GM23338 (cell line): ENCODE data around the gene WDR62.

ENCODE experiments used
- CREB1 ChIP-seq: fragments of 250-450 bp; sonication (Bioruptor Pico); IDR thresholded peaks from 2 replicates; pipeline ENCODE4 v1.5.0; 2020; ENCODE audit warnings: low read depth, mild to moderate bottlenecking, moderate library complexity
- EZH2 ChIP-seq: fragments of 200-600 bp; sonication (generic); IDR thresholded peaks from one replicate; pipeline ENCODE4 v1.8.0; 2017; ENCODE audit warnings: antibody characterized with exemption, mild to moderate bottlenecking, low read depth; ENCODE audit not compliant: unreplicated experiment
- EZH2phosphoT487 ChIP-seq: fragments of 200-600 bp; sonication (generic); IDR thresholded peaks from one replicate; pipeline ENCODE4 v1.8.1; 2018; ENCODE audit warnings: antibody characterized with exemption; ENCODE audit not compliant: unreplicated experiment
- POLR2AphosphoS5 ChIP-seq: IDR thresholded peaks from 2 replicates; pipeline ENCODE4 v1.6.1; 2016; ENCODE audit warnings: antibody characterized with exemption, low read depth
- STAT1 ChIP-seq: IDR thresholded peaks from one replicate; pipeline ENCODE4 v1.6.1; 2016; ENCODE audit warnings: antibody characterized with exemption; ENCODE audit not compliant: unreplicated experiment
- TF ChIP-seq, protein P1 (sequence below), 2 experiments: fragments of 200-600 bp in 1 of 2; sonication (generic) in 1 of 2; conservative IDR thresholded peaks; 2 replicates each; pipeline versions ENCODE4 v1.5.1 to v1.6.1; 2016 to 2017; ENCODE audit warnings: antibody characterized with exemption in 2 of 2, low read depth in 2 of 2, mild to moderate bottlenecking in 2 of 2, moderate library complexity in 1 of 2
- TF ChIP-seq, protein P2 (sequence below): fragments of 250-450 bp; sonication (Bioruptor Pico); IDR thresholded peaks from 2 replicates; pipeline ENCODE4 v1.5.0; 2020; ENCODE audit warnings: mild to moderate bottlenecking, moderate library complexity

DNA sequence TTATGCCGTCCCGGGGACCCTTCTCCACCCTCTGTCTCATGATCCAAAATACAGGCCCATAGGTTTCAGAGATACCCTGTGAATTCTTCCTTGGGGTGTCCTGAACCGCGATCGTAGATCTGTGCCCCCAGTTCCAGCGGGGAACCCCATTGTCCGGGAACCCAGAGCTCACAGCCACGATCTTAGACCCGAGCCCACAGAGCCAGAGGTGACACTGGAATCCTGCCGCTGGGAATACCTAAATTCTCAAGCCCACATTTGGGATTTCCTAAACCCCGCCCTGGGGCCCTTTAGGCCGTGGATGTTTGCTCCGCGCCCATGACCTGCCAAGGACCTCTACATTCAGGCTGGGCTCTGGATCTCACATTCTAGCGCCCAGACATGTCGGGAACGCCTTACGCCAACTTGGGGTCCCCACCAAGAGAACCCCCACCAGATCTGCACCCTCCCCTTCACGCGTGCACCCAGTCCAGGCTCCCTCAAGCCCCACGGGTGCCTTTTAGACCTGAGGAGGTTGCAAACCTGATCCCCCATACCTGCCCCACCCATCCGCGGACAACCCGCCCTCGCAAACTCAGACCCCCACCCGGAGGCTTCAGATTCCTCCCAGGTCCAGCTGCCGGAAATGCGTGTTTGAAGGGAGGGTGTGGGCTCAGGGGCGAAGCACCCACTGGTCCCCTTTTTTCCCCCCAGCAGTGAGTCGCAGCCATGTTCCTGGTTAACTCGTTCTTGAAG is 85.8 kb downstream of the WDR62 start:
- TF ChIP-seq, protein P1, sequence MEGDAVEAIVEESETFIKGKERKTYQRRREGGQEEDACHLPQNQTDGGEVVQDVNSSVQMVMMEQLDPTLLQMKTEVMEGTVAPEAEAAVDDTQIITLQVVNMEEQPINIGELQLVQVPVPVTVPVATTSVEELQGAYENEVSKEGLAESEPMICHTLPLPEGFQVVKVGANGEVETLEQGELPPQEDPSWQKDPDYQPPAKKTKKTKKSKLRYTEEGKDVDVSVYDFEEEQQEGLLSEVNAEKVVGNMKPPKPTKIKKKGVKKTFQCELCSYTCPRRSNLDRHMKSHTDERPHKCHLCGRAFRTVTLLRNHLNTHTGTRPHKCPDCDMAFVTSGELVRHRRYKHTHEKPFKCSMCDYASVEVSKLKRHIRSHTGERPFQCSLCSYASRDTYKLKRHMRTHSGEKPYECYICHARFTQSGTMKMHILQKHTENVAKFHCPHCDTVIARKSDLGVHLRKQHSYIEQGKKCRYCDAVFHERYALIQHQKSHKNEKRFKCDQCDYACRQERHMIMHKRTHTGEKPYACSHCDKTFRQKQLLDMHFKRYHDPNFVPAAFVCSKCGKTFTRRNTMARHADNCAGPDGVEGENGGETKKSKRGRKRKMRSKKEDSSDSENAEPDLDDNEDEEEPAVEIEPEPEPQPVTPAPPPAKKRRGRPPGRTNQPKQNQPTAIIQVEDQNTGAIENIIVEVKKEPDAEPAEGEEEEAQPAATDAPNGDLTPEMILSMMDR (conservative IDR thresholded peaks at IDR 0.05; ENCODE audit: low read depth in 2 of 2) = no peak
- TF ChIP-seq EZH2phosphoT487 (no peak), CREB1 (CRISPR knock-in tag) (peak; percentile 60; the same call in 1 of the 2 replicates), EZH2 (no peak), POLR2AphosphoS5 (no peak; the same call in 1 of the 2 replicates), STAT1 (no peak)
- TF ChIP-seq, protein P2, sequence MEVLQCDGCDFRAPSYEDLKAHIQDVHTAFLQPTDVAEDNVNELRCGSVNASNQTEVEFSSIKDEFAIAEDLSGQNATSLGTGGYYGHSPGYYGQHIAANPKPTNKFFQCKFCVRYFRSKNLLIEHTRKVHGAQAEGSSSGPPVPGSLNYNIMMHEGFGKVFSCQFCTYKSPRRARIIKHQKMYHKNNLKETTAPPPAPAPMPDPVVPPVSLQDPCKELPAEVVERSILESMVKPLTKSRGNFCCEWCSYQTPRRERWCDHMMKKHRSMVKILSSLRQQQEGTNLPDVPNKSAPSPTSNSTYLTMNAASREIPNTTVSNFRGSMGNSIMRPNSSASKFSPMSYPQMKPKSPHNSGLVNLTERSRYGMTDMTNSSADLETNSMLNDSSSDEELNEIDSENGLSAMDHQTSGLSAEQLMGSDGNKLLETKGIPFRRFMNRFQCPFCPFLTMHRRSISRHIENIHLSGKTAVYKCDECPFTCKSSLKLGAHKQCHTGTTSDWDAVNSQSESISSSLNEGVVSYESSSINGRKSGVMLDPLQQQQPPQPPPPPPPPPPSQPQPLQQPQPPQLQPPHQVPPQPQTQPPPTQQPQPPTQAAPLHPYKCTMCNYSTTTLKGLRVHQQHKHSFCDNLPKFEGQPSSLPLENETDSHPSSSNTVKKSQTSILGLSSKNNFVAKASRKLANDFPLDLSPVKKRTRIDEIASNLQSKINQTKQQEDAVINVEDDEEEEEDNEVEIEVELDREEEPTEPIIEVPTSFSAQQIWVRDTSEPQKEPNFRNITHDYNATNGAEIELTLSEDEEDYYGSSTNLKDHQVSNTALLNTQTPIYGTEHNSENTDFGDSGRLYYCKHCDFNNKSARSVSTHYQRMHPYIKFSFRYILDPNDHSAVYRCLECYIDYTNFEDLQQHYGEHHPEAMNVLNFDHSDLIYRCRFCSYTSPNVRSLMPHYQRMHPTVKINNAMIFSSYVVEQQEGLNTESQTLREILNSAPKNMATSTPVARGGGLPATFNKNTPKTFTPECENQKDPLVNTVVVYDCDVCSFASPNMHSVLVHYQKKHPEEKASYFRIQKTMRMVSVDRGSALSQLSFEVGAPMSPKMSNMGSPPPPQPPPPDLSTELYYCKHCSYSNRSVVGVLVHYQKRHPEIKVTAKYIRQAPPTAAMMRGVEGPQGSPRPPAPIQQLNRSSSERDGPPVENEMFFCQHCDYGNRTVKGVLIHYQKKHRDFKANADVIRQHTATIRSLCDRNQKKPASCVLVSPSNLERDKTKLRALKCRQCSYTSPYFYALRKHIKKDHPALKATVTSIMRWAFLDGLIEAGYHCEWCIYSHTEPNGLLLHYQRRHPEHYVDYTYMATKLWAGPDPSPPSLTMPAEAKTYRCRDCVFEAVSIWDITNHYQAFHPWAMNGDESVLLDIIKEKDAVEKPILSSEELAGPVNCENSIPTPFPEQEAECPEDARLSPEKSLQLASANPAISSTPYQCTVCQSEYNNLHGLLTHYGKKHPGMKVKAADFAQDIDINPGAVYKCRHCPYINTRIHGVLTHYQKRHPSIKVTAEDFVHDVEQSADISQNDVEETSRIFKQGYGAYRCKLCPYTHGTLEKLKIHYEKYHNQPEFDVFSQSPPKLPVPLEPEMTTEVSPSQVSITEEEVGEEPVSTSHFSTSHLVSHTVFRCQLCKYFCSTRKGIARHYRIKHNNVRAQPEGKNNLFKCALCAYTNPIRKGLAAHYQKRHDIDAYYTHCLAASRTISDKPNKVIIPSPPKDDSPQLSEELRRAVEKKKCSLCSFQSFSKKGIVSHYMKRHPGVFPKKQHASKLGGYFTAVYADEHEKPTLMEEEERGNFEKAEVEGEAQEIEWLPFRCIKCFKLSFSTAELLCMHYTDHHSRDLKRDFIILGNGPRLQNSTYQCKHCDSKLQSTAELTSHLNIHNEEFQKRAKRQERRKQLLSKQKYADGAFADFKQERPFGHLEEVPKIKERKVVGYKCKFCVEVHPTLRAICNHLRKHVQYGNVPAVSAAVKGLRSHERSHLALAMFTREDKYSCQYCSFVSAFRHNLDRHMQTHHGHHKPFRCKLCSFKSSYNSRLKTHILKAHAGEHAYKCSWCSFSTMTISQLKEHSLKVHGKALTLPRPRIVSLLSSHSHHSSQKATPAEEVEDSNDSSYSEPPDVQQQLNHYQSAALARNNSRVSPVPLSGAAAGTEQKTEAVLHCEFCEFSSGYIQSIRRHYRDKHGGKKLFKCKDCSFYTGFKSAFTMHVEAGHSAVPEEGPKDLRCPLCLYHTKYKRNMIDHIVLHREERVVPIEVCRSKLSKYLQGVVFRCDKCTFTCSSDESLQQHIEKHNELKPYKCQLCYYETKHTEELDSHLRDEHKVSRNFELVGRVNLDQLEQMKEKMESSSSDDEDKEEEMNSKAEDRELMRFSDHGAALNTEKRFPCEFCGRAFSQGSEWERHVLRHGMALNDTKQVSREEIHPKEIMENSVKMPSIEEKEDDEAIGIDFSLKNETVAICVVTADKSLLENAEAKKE (CRISPR knock-in tag) = no peak
